A673 (cell line): ENCODE measurements around the gene RBBP7. TPM values are rescaled to one million over a fixed set of nuclear protein-coding genes. Genes with fewer than 3 reads are reported as not detected.

ENCODE experiments used
- BruUV-seq: library from RNA; stranded (reverse); fragments of 400-500 nt; replicated peaks from 2 replicates; lab custom pipeline; 2021; lab: Mats Ljungman, UMichigan
- CTCF ChIA-PET: fragments of 300-600 bp; sonication (Branson Sonifier 250); formaldehyde crosslinking; loops from one replicate; lab custom pipeline; 2022; ENCODE audit warnings: antibody characterized with exemption; lab: Charles Lee
- POLR2A ChIA-PET: fragments of 300-600 bp; sonication (Branson Sonifier 250); formaldehyde crosslinking; loops from one replicate; lab custom pipeline; 2022; ENCODE audit warnings: antibody characterized with exemption; ENCODE audit not compliant: low non-redundant PET; lab: Charles Lee
- DNase-seq: peaks from one replicate; pipeline ENCODE4 v3.0.0-alpha.2; 2015; ENCODE audit warnings: low spot score
- H3K27ac ChIP-seq: fragments of 200-600 bp; sonication (generic); 2 replicates; pipeline ENCODE4 v1.5.1; 2016; ENCODE audit warnings: mixed run types, low read depth, mild to moderate bottlenecking, mixed read lengths, antibody characterized with exemption, low read length; ENCODE audit not compliant: poor library complexity, severe bottlenecking
- H3K27me3 ChIP-seq: fragments of 200-600 bp; sonication (generic); replicated peaks from 2 replicates; pipeline ENCODE4 v1.6.1; 2017; ENCODE audit warnings: mixed run types, low read depth, mild to moderate bottlenecking, mixed read lengths, antibody characterized with exemption, low read length; ENCODE audit not compliant: insufficient read depth, poor library complexity
- H3K36me3 ChIP-seq: fragments of 200-600 bp; sonication (generic); 2 replicates; pipeline ENCODE4 v1.6.1; 2016; ENCODE audit warnings: mixed run types, mild to moderate bottlenecking, mixed read lengths, antibody characterized with exemption, low read length; ENCODE audit not compliant: insufficient read depth, poor library complexity, severe bottlenecking
- H3K4me1 ChIP-seq: fragments of 200-600 bp; sonication (generic); 2 replicates; pipeline ENCODE4 v1.6.1; 2017; ENCODE audit warnings: mixed run types, mild to moderate bottlenecking, mixed read lengths, antibody characterized with exemption, low read length; ENCODE audit not compliant: insufficient read depth, poor library complexity, severe bottlenecking
- H3K4me3 ChIP-seq: fragments of 200-600 bp; sonication (generic); 2 replicates; pipeline ENCODE4 v1.5.1; 2016; ENCODE audit warnings: low read depth, mixed run types, mild to moderate bottlenecking, mixed read lengths, low read length; ENCODE audit not compliant: poor library complexity, severe bottlenecking
- H3K9me3 ChIP-seq: fragments of 200-600 bp; sonication (generic); 2 replicates; pipeline ENCODE4 v1.6.1; 2016; ENCODE audit warnings: mixed run types, low read depth, mild to moderate bottlenecking, mixed read lengths, antibody characterized with exemption, low read length; ENCODE audit not compliant: poor library complexity, severe bottlenecking
- EZH2 ChIP-seq: fragments of 200-600 bp; sonication (generic); IDR thresholded peaks from 2 replicates; pipeline ENCODE4 v1.6.1; 2017; ENCODE audit warnings: borderline replicate concordance, low read depth, mild to moderate bottlenecking, mixed read lengths, antibody characterized with exemption, low read length; ENCODE audit not compliant: poor library complexity, severe bottlenecking
- intact Hi-C: fragments of 100-400 bp; cut with micrococcal nuclease; formaldehyde crosslinking; loops from one replicate; pipeline ENCODE4 v1.10.0; 2022; ENCODE audit not compliant: unreplicated experiment
- total RNA-seq: library from RNA; stranded (reverse); gene quantifications from 2 replicates; pipeline ENCODE4 v1.2.3, GENCODE V29; 2021
- TF ChIP-seq, protein P1 (sequence below): fragments of 300-800, 200-600 bp; sonication (generic); conservative IDR thresholded peaks from 2 replicates; pipeline ENCODE4 v1.5.1; 2017; ENCODE audit warnings: low read depth, mild to moderate bottlenecking, antibody characterized with exemption, low read length, moderate library complexity, mixed read lengths

Gene RBBP7
- total RNA-seq, 1 experiment from 2014 or later = 125 TPM

DNA sequence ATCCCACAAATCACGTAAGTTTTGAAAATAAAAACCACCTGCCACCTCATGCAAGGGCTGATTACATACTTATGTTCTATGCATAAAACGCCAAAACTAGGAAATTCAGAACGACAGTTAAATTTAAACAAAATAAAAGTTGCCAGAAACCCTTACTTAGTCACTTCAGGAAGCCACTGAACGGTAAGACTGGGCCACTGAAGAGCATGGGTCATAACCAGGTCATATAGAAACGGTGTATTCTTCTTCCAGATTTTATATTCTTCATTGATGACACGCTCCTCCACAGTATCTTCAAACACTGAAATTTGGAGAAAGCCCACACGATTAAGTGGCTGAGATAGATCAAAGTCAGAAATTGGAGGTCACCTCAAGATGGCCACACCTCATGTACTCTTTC, 1.2 kb downstream of the RBBP7 start:
- no peak for DNase-seq
- peaks cover 14% of the 10 kb centered on the region for H3K36me3 ChIP-seq
- no peak overlapping the region for H3K27ac ChIP-seq
- peaks cover 46% of the 10 kb centered on the region for H3K27me3 ChIP-seq
- POLR2A ChIA-PET = no interaction called here
- CTCF ChIA-PET = no interaction called here
- no peak for TF ChIP-seq EZH2
- TF ChIP-seq, protein P1, sequence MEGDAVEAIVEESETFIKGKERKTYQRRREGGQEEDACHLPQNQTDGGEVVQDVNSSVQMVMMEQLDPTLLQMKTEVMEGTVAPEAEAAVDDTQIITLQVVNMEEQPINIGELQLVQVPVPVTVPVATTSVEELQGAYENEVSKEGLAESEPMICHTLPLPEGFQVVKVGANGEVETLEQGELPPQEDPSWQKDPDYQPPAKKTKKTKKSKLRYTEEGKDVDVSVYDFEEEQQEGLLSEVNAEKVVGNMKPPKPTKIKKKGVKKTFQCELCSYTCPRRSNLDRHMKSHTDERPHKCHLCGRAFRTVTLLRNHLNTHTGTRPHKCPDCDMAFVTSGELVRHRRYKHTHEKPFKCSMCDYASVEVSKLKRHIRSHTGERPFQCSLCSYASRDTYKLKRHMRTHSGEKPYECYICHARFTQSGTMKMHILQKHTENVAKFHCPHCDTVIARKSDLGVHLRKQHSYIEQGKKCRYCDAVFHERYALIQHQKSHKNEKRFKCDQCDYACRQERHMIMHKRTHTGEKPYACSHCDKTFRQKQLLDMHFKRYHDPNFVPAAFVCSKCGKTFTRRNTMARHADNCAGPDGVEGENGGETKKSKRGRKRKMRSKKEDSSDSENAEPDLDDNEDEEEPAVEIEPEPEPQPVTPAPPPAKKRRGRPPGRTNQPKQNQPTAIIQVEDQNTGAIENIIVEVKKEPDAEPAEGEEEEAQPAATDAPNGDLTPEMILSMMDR = no peak
- H3K9me3 ChIP-seq = no peaks in the 10 kb centered on the region
- peaks cover 15% of the 10 kb centered on the region for H3K4me1 ChIP-seq
- no TSS peak for BruUV-seq
- H3K4me3 ChIP-seq = peak overlapping the region; percentile 65
- intact Hi-C loops = no loop called here

DNA sequence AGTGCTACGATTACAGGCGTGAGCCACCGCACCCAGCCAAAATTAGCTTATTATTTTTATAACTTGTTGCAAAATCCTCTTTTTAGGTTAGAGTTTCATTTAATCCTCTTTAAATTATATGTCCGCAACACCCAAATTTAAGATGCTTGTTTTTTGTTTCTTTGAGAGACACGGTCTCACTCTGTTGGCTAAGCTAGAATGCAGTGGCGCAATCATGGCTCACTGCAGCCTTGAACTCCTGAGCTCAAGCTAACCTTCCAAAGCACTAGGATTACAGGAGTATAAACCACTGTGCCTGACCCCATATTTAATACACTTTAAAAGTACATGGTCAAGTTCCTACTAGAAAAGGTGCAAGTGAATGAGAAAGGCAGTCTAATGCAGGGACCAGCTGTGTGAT, 2.2 kb downstream of the RBBP7 start:
- Histone ChIP-seq H3K27me3 (peaks cover 36% of the 10 kb centered on the region), H3K4me1 (peaks cover 15% of the 10 kb centered on the region), H3K9me3 (no peaks in the 10 kb centered on the region), H3K27ac (no peak overlapping the region), H3K36me3 (peaks cover 15% of the 10 kb centered on the region), H3K4me3 (no peak overlapping the region)
- POLR2A ChIA-PET = interaction anchor here (0.6 kb wide), 1 partner anchor 143 kb away, joined by 3 read pairs; no protein-coding TSS in a partner anchor
- TF ChIP-seq, protein P1 = no peak
- TF ChIP-seq EZH2 = no peak
- CTCF ChIA-PET = no interaction called here
- intact Hi-C loops = no loop called here
- BruUV-seq = no TSS peak
- no peak for DNase-seq

DNA sequence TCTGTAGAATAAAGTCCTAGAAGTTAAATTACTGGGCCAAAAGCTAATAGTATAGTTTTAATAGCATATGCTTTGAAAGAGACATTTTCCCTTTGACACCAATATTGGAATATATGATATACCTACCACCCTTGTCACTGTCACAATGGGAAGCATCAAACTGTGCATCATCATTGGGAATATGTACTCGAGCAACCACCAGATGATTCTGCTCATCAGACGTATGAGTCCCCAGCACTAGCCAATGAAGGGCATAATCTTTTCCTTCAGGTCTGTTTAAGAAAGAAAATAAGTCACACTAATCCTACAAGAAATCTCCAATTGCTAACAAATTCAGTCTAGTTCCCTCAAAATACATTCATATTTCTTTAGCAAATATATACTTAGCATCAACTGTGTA, 7.3 kb downstream of the RBBP7 start:
- ChIA-PET POLR2A (no interaction called here), CTCF (no interaction called here)
- Histone ChIP-seq H3K4me1 (no peaks in the 10 kb centered on the region), H3K36me3 (peaks cover 47% of the 10 kb centered on the region), H3K27me3 (peaks cover 16% of the 10 kb centered on the region), H3K27ac (no peak overlapping the region), H3K4me3 (no peak overlapping the region), H3K9me3 (no peaks in the 10 kb centered on the region)
- TF ChIP-seq, protein P1 = no peak
- no peak for TF ChIP-seq EZH2
- no TSS peak for BruUV-seq
- intact Hi-C loops = no loop called here
- DNase-seq = no peak
